ENCODE results near the gene UMOD. TPM values are rescaled to one million over a fixed set of nuclear protein-coding genes. Genes with fewer than 3 reads are reported as not detected.

Gene UMOD
- total and polyA plus RNA-seq, 4 donors: not detected

- 72 to 76% methylated on average over 6 of the region's 6 CpGs for WGBS, 2 donors
- ATAC-seq (ENCODE audit: low FRiP score): no peak
- no peaks in the 10 kb centered on the region for H3K4me1 ChIP-seq (ENCODE audit: control insufficient read depth in 1 of 2, insufficient read depth in 2 of 2, low read length in 2 of 2)
- no peak overlapping the region for H3K27ac ChIP-seq (ENCODE audit: low read depth in 1 of 2, low read length in 2 of 2)
- H3K36me3 ChIP-seq (ENCODE audit: control insufficient read depth in 1 of 2, insufficient read depth in 2 of 2, low read length in 1 of 2): no peaks in the 10 kb centered on the region
- H3K9me3 ChIP-seq (ENCODE audit: control insufficient read depth, low read length): no peaks in the 10 kb centered on the region
- intact Hi-C loops (cut with DNase I): no loop called here
- H3K4me3 ChIP-seq (ENCODE audit: low read length in 2 of 2): no peak overlapping the region
- H3K27me3 ChIP-seq (ENCODE audit: control insufficient read depth in 1 of 2, insufficient read depth in 2 of 2, low read length in 1 of 2): no peaks in the 10 kb centered on the region
- no peak for DNase-seq
Observed at GRCh38 chr16:20349615-20350014, 2.9 kb downstream of the UMOD start.

GRCh38 chr16:20348365-20349185 lies 3.9 kb downstream of the UMOD start:
- DNase-seq (no peak), ATAC-seq (ENCODE audit: low FRiP score) (peak; percentile 46)
- H3K36me3 ChIP-seq (ENCODE audit: control insufficient read depth in 1 of 2, insufficient read depth in 2 of 2, low read length in 1 of 2): no peaks in the 10 kb centered on the region
- no peak overlapping the region for H3K4me3 ChIP-seq (ENCODE audit: low read length in 2 of 2)
- no peaks in the 10 kb centered on the region for H3K27me3 ChIP-seq (ENCODE audit: control insufficient read depth in 1 of 2, insufficient read depth in 2 of 2, low read length in 1 of 2)
- H3K9me3 ChIP-seq (ENCODE audit: control insufficient read depth, low read length): no peaks in the 10 kb centered on the region
- intact Hi-C loops (cut with DNase I): no loop called here
- no peak overlapping the region for H3K27ac ChIP-seq (ENCODE audit: low read depth in 1 of 2, low read length in 2 of 2)
- no peaks in the 10 kb centered on the region for H3K4me1 ChIP-seq (ENCODE audit: control insufficient read depth in 1 of 2, insufficient read depth in 2 of 2, low read length in 2 of 2)
- 21 to 25% methylated on average over 73 to 77 of the region's 77 CpGs for WGBS, 2 donors

GRCh38 chr16:20347666-20348364 lies 4.7 kb downstream of the UMOD start:
- no peak for DNase-seq
- intact Hi-C loops (cut with DNase I): no loop called here
- 53 to 55% methylated on average over 12 of the region's 12 CpGs for WGBS, 2 donors

GRCh38 chr16:20344611-20345010 lies 7.9 kb downstream of the UMOD start:
- no peak for DNase-seq
- intact Hi-C loops (cut with DNase I): no loop called here
- no peak overlapping the region for H3K4me3 ChIP-seq (ENCODE audit: low read length in 2 of 2)
- no peaks in the 10 kb centered on the region for H3K9me3 ChIP-seq (ENCODE audit: control insufficient read depth, low read length)
- no peaks in the 10 kb centered on the region for H3K36me3 ChIP-seq (ENCODE audit: control insufficient read depth in 1 of 2, insufficient read depth in 2 of 2, low read length in 1 of 2)
- no peaks in the 10 kb centered on the region for H3K4me1 ChIP-seq (ENCODE audit: control insufficient read depth in 1 of 2, insufficient read depth in 2 of 2, low read length in 2 of 2)
- ATAC-seq (ENCODE audit: low FRiP score): no peak
- H3K27ac ChIP-seq (ENCODE audit: low read depth in 1 of 2, low read length in 2 of 2): no peak overlapping the region
- H3K27me3 ChIP-seq (ENCODE audit: control insufficient read depth in 1 of 2, insufficient read depth in 2 of 2, low read length in 1 of 2): no peaks in the 10 kb centered on the region
- 72 to 73% methylated on average over 5 of the region's 5 CpGs for WGBS, 2 donors

More at GRCh38 chr16:20347666-20348364, 4.7 kb downstream of the UMOD start:
- Histone ChIP-seq H3K36me3 (ENCODE audit: control insufficient read depth in 1 of 2, insufficient read depth in 2 of 2, low read length in 1 of 2) (no peaks in the 10 kb centered on the region), H3K4me3 (ENCODE audit: low read length in 2 of 2) (no peak overlapping the region), H3K4me1 (ENCODE audit: control insufficient read depth in 1 of 2, insufficient read depth in 2 of 2, low read length in 2 of 2) (no peaks in the 10 kb centered on the region), H3K27ac (ENCODE audit: low read depth in 1 of 2, low read length in 2 of 2) (no peak overlapping the region), H3K9me3 (ENCODE audit: control insufficient read depth, low read length) (no peaks in the 10 kb centered on the region), H3K27me3 (ENCODE audit: control insufficient read depth in 1 of 2, insufficient read depth in 2 of 2, low read length in 1 of 2) (no peaks in the 10 kb centered on the region)
- no peak for ATAC-seq (ENCODE audit: low FRiP score)

- Histone ChIP-seq H3K27ac (ENCODE audit: low read depth in 1 of 2, low read length in 2 of 2) (no peak overlapping the region), H3K4me3 (ENCODE audit: low read length in 2 of 2) (no peak overlapping the region), H3K27me3 (ENCODE audit: control insufficient read depth in 1 of 2, insufficient read depth in 2 of 2, low read length in 1 of 2) (no peaks in the 10 kb centered on the region), H3K9me3 (ENCODE audit: control insufficient read depth, low read length) (no peaks in the 10 kb centered on the region), H3K36me3 (ENCODE audit: control insufficient read depth in 1 of 2, insufficient read depth in 2 of 2, low read length in 1 of 2) (no peaks in the 10 kb centered on the region), H3K4me1 (ENCODE audit: control insufficient read depth in 1 of 2, insufficient read depth in 2 of 2, low read length in 2 of 2) (no peaks in the 10 kb centered on the region)
- 87 to 89% methylated on average over 3 of the region's 3 CpGs for WGBS, 2 donors
- intact Hi-C loops (cut with DNase I): no loop called here
- no peak for DNase-seq
- ATAC-seq (ENCODE audit: low FRiP score): no peak
Observed at GRCh38 chr16:20339744-20340143, 12.8 kb downstream of the UMOD start.

- ATAC-seq (ENCODE audit: low FRiP score) (no peak), DNase-seq (no peak)
- H3K27ac ChIP-seq (ENCODE audit: low read depth in 1 of 2, low read length in 2 of 2): no peak overlapping the region
- 56 to 61% methylated on average over 2 of the region's 2 CpGs for WGBS, 2 donors
- no peaks in the 10 kb centered on the region for H3K27me3 ChIP-seq (ENCODE audit: control insufficient read depth in 1 of 2, insufficient read depth in 2 of 2, low read length in 1 of 2)
- intact Hi-C loops (cut with DNase I): no loop called here
- no peaks in the 10 kb centered on the region for H3K9me3 ChIP-seq (ENCODE audit: control insufficient read depth, low read length)
- H3K4me1 ChIP-seq (ENCODE audit: control insufficient read depth in 1 of 2, insufficient read depth in 2 of 2, low read length in 2 of 2): no peaks in the 10 kb centered on the region
- H3K36me3 ChIP-seq (ENCODE audit: control insufficient read depth in 1 of 2, insufficient read depth in 2 of 2, low read length in 1 of 2): no peaks in the 10 kb centered on the region
- no peak overlapping the region for H3K4me3 ChIP-seq (ENCODE audit: low read length in 2 of 2)
Observed at GRCh38 chr16:20336955-20337354, 15.6 kb downstream of the UMOD start.

- WGBS, 2 donors: 65 to 76% methylated on average over 1 of the region's 1 CpG
- Histone ChIP-seq H3K4me1 (ENCODE audit: control insufficient read depth in 1 of 2, insufficient read depth in 2 of 2, low read length in 2 of 2) (no peaks in the 10 kb centered on the region), H3K9me3 (ENCODE audit: control insufficient read depth, low read length) (no peaks in the 10 kb centered on the region), H3K27me3 (ENCODE audit: control insufficient read depth in 1 of 2, insufficient read depth in 2 of 2, low read length in 1 of 2) (no peaks in the 10 kb centered on the region), H3K4me3 (ENCODE audit: low read length in 2 of 2) (no peak overlapping the region), H3K27ac (ENCODE audit: low read depth in 1 of 2, low read length in 2 of 2) (no peak overlapping the region), H3K36me3 (ENCODE audit: control insufficient read depth in 1 of 2, insufficient read depth in 2 of 2, low read length in 1 of 2) (no peaks in the 10 kb centered on the region)
- ATAC-seq (ENCODE audit: low FRiP score) (no peak), DNase-seq (no peak)
- intact Hi-C loops (cut with DNase I): no loop called here
Observed at GRCh38 chr16:20334396-20334795, 18.1 kb downstream of the UMOD start.

- Histone ChIP-seq H3K4me3 (ENCODE audit: low read length in 2 of 2) (no peak overlapping the region), H3K9me3 (ENCODE audit: control insufficient read depth, low read length) (no peaks in the 10 kb centered on the region), H3K27me3 (ENCODE audit: control insufficient read depth in 1 of 2, insufficient read depth in 2 of 2, low read length in 1 of 2) (no peaks in the 10 kb centered on the region), H3K4me1 (ENCODE audit: control insufficient read depth in 1 of 2, insufficient read depth in 2 of 2, low read length in 2 of 2) (no peaks in the 10 kb centered on the region), H3K36me3 (ENCODE audit: control insufficient read depth in 1 of 2, insufficient read depth in 2 of 2, low read length in 1 of 2) (no peaks in the 10 kb centered on the region), H3K27ac (ENCODE audit: low read depth in 1 of 2, low read length in 2 of 2) (no peak overlapping the region)
- DNase-seq (no peak), ATAC-seq (ENCODE audit: low FRiP score) (no peak)
- 54 to 59% methylated on average over 5 of the region's 5 CpGs for WGBS, 2 donors
- intact Hi-C loops (cut with DNase I): no loop called here
Observed at GRCh38 chr16:20333120-20333519, 19.4 kb downstream of the UMOD start.

- Histone ChIP-seq H3K4me1 (ENCODE audit: control insufficient read depth in 1 of 2, insufficient read depth in 2 of 2, low read length in 2 of 2) (no peaks in the 10 kb centered on the region), H3K36me3 (ENCODE audit: control insufficient read depth in 1 of 2, insufficient read depth in 2 of 2, low read length in 1 of 2) (no peaks in the 10 kb centered on the region), H3K27me3 (ENCODE audit: control insufficient read depth in 1 of 2, insufficient read depth in 2 of 2, low read length in 1 of 2) (no peaks in the 10 kb centered on the region), H3K4me3 (ENCODE audit: low read length in 2 of 2) (no peak overlapping the region), H3K9me3 (ENCODE audit: control insufficient read depth, low read length) (no peaks in the 10 kb centered on the region), H3K27ac (ENCODE audit: low read depth in 1 of 2, low read length in 2 of 2) (no peak overlapping the region)
- 85 to 87% methylated on average over 8 of the region's 8 CpGs for WGBS, 2 donors
- ATAC-seq (ENCODE audit: low FRiP score) (no peak), DNase-seq (no peak)
- intact Hi-C loops (cut with DNase I): no loop called here
Observed at GRCh38 chr16:20332411-20332810, 20.1 kb downstream of the UMOD start.
